ENCODE measurements around the gene SH3PXD2A.

SH3PXD2A gene

DNA sequence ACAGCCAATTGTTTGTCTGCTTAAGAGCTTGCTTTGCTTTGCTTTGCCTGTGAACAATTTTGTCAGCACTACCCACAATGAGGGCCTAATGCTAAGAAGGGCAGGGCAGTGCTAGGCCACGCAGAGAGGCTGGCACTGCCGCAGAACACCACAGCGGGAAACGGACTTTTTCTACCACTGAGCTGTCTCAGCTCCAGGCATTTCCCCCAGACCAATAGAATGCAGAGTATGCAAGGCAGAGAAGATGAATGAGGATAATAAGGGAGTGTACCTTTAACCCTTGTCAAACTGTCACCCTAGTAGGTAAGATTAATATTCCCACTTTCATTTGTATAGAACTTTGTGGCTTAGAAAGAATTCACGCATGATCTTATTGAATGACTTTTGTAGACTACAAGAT lies 104.5 kb downstream of the SH3PXD2A start:
- TF ChIP-seq, protein P1, sequence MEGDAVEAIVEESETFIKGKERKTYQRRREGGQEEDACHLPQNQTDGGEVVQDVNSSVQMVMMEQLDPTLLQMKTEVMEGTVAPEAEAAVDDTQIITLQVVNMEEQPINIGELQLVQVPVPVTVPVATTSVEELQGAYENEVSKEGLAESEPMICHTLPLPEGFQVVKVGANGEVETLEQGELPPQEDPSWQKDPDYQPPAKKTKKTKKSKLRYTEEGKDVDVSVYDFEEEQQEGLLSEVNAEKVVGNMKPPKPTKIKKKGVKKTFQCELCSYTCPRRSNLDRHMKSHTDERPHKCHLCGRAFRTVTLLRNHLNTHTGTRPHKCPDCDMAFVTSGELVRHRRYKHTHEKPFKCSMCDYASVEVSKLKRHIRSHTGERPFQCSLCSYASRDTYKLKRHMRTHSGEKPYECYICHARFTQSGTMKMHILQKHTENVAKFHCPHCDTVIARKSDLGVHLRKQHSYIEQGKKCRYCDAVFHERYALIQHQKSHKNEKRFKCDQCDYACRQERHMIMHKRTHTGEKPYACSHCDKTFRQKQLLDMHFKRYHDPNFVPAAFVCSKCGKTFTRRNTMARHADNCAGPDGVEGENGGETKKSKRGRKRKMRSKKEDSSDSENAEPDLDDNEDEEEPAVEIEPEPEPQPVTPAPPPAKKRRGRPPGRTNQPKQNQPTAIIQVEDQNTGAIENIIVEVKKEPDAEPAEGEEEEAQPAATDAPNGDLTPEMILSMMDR (IDR thresholded peaks at IDR 0.05; ENCODE audit: low read depth, low read length), result no peak
- no peak overlapping the region for H3K4me3 ChIP-seq (ENCODE audit: low read depth, low read length)

DNA sequence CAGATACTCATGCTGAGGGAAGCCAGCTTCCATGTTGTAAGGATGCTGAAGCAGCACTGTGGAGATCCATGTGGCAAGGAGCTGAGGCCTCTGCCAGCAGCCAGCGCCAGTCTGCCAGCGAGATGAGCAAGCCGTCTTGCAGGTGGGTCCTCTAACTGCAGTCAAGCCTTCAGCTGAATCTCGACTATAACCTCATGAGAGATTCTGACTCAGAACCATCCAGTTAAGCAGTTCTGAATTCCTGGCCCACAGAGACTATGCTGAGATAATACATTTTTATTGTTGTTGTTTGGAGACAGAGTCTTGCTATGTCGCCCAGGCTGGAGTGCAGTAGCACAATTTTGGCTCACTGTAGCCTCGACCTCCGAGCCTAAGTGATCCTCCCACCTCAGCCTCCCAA lies 105.6 kb downstream of the SH3PXD2A start:
- TF ChIP-seq, protein P1 (IDR thresholded peaks at IDR 0.05; ENCODE audit: low read depth, low read length), result no peak
- H3K4me3 ChIP-seq (ENCODE audit: low read depth, low read length), result no peak overlapping the region

DNA sequence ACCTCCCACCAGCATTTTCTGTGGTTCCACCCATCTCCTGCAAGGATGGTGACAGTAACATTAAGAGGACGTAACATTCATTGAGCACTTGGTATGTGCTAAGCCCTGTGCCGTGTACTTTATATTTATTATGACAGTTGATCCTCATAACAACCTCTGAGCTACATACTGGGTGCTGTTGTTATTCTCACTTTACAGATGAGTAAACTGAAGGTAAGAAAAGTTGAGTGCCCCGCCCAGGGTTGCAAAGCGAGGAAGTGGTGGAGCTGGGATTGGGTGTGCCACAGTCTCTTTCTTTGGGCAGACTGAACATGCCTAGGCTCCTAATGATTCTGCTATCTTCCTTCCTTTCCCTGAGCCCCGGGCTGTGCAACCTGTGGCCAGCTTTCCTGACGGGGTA lies 107.4 kb downstream of the SH3PXD2A start:
- TF ChIP-seq, protein P1 (IDR thresholded peaks at IDR 0.05; ENCODE audit: low read depth, low read length), result no peak

DNA sequence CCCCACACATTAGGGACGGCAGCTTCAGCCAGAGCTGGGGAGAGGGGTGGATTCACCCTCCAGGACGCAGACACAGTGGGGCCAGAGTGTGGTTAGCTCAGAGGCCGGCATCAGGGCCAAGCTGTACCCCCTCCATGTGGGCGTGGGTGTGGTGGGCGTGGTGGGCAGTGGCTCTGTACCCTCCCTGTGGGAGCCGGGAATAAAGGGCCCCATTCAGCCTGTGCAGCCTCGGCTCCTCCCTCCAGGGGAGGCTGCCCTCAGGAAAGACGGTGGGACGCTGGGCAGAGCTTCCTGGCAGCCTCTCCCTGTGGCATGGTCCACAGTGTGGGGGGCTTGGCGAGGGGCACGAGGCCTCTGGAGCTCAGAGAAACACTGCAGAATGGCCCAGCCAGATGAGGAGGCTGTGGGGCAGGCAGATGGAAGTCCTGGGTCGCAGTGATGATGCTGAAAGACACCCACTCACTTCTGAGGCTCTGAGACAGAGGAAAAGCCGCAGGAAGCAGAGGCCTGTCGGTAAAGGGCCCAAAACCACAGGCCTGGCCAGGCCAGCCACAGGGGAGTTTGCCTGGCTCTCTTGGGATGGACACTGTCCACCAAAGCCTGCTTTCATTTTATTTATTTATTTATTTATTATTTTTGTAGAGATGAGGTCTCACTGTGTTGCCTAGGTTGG lies 108.0 kb downstream of the SH3PXD2A start:
- TF ChIP-seq, protein P1 (IDR thresholded peaks at IDR 0.05; ENCODE audit: low read depth, low read length), result no peak
- no peak overlapping the region for H3K4me3 ChIP-seq (ENCODE audit: low read depth, low read length)

More for the DNA sequence above, 107.4 kb downstream of the SH3PXD2A start:
- no peak overlapping the region for H3K4me3 ChIP-seq (ENCODE audit: low read depth, low read length)

DNA sequence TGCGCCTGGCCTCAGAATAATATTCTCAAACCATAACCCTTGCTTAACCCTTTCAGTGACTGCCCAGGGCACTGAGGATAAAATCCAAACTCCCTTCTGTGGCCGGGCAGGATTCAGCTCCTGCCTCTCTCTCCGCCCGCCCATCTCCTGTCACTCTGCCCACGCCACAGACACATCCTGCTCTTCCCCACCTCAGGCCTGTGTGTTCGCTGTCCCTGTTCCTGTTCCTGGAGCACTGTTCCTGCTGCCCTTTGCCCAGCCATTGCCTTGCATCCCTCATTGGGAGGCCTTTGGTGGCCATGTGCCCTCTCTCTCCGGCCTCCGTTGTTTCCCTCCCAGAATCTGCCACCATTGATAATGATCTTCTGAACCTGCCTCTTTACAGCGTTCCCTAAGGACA lies 108.8 kb downstream of the SH3PXD2A start:
- no peak overlapping the region for H3K4me3 ChIP-seq (ENCODE audit: low read depth, low read length)
- TF ChIP-seq, protein P1 (IDR thresholded peaks at IDR 0.05; ENCODE audit: low read depth, low read length), result no peak

DNA sequence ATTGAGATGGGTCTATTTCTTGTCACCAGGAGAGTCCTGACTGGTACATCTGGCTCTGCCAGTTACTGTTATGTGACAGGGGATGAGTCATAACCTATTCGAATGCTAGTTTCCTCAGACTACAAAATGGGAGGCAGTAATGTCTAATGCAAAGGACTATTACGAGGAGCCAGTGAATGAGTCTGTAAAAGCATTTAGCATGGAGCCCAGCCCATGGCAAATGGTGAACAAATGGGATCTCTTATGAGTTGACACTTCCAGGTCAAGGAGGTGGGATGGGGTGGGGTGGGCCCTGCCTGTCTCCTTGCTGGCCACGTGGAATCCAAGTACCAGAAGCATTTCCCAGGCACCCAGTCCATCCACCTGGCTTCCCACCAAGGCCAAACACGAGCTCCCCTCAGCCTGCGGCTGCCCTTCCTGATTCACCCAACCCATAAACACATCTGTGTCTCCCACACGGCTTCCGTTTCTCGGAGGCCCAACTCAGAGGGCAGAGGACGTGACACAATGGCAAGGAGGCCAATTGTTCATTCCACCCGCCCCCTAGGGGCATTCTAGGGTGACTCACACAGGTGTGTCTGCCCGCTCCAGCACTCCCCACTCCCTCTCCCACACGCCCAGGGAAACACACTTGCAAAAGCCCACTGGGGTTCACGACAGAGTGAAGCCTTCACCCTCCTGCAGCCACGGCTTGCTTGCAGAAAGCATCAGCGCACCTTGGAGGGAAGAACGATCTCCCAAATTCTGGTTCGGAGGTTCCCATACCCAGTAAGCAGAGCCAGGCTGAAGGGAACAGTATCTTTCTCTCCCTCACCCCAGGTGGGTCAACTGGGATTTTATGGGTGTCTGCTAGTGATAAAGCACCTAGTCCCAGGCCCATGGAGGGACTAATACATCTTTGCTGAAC lies 109.8 kb downstream of the SH3PXD2A start:
- H3K4me3 ChIP-seq (ENCODE audit: low read depth, low read length), result no peak overlapping the region

More for the DNA sequence above, 109.8 kb downstream of the SH3PXD2A start:
- TF ChIP-seq, protein P1 (IDR thresholded peaks at IDR 0.05; ENCODE audit: low read depth, low read length), result no peak
